RWPE2 (cell line): ENCODE data around the gene HNRNPM.
"Not testable (repeated sequence)": the region's sequence is repeated elsewhere in the genome, so short reads cannot be mapped to it uniquely, and the experiment has no call there.

Experiments used
- ATAC-seq: fragments of 200-7000 bp; cut with Tn5 transposase; 3 replicates; pipeline ENCODE4 v1.9.1; 2021; ENCODE audit warnings: low read depth
- DNase-seq: peaks from one replicate; pipeline ENCODE4 v3.0.0-alpha.2; 2020; ENCODE audit warnings: low spot score
- H3K27ac ChIP-seq: fragments of 450-650 bp; 2 replicates; pipeline ENCODE4 v1.5.1; 2017; ENCODE audit warnings: mild to moderate bottlenecking; ENCODE audit not compliant: poor library complexity, severe bottlenecking
- H3K27me3 ChIP-seq: fragments of 250-450 bp; sonication (Bioruptor Pico); 2 replicates; pipeline ENCODE4 v1.5.1; 2021; ENCODE audit warnings: mild to moderate bottlenecking, moderate library complexity; ENCODE audit not compliant: insufficient read depth, poor library complexity, severe bottlenecking
- H3K36me3 ChIP-seq: fragments of 250-450 bp; sonication (Bioruptor Pico); 2 replicates; pipeline ENCODE4 v1.5.1; 2020; ENCODE audit warnings: low read depth, mild to moderate bottlenecking, moderate library complexity
- H3K4me1 ChIP-seq: fragments of 250-450 bp; sonication (Bioruptor Pico); 2 replicates; pipeline ENCODE4 v1.5.1; 2021; ENCODE audit warnings: mild to moderate bottlenecking, moderate library complexity; ENCODE audit not compliant: insufficient read depth, poor library complexity, severe bottlenecking
- H3K4me3 ChIP-seq: fragments of 250-450 bp; sonication (Bioruptor Pico); 2 replicates; pipeline ENCODE4 v1.5.1; 2021; ENCODE audit warnings: mild to moderate bottlenecking, moderate library complexity; ENCODE audit not compliant: severe bottlenecking
- H3K9me3 ChIP-seq: fragments of 250-450 bp; sonication (Bioruptor Pico); 2 replicates; pipeline ENCODE4 v1.5.1; 2021; ENCODE audit warnings: mild to moderate bottlenecking, moderate library complexity; ENCODE audit not compliant: severe bottlenecking
- CTCF ChIP-seq: fragments of 450-650 bp; IDR thresholded peaks from one replicate; pipeline ENCODE4 v1.5.1; 2017; ENCODE audit warnings: mild to moderate bottlenecking, moderate library complexity; ENCODE audit not compliant: poor library complexity, severe bottlenecking

Gene HNRNPM

GRCh38 chr19:8403098-8403819 is 41.5 kb upstream of the HNRNPM start:
- no peaks in the 10 kb centered on the region for H3K4me1 ChIP-seq
- no peaks in the 10 kb centered on the region for H3K27me3 ChIP-seq
- no peak overlapping the region for H3K4me3 ChIP-seq
- ATAC-seq (no peak), DNase-seq (no peak)
- no peaks in the 10 kb centered on the region for H3K9me3 ChIP-seq
- TF ChIP-seq CTCF = no peak
- H3K27ac ChIP-seq = no peak overlapping the region
- H3K36me3 ChIP-seq = peaks cover 17% of the 10 kb centered on the region

DNA sequence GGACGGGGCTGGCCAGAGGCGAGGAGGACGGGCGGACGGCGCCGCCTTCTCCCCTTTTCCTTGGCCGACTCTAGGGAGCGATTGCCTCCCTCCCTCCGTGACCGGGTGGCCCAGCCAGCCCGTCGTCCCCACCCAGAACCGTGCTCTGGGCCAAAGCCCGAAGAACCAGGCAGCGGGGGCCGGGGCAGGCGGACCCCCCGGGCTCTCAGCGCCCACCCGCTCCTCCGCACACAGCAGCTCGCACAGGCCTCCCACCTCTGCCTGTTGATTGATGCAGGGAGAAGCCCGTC is 41.0 kb upstream of the HNRNPM start:
- no peaks in the 10 kb centered on the region for H3K9me3 ChIP-seq
- no peak overlapping the region for H3K4me3 ChIP-seq
- H3K27me3 ChIP-seq = no peaks in the 10 kb centered on the region
- H3K27ac ChIP-seq = no peak overlapping the region
- no peak for TF ChIP-seq CTCF
- no peak for DNase-seq
- ATAC-seq = no peak
- peaks cover 17% of the 10 kb centered on the region for H3K36me3 ChIP-seq
- no peaks in the 10 kb centered on the region for H3K4me1 ChIP-seq

- TF ChIP-seq CTCF = no peak
- no peak for ATAC-seq
- peaks cover 17% of the 10 kb centered on the region for H3K36me3 ChIP-seq
- no peaks in the 10 kb centered on the region for H3K9me3 ChIP-seq
- H3K27ac ChIP-seq = no peak overlapping the region
- no peak overlapping the region for H3K4me3 ChIP-seq
- DNase-seq = no peak
- H3K4me1 ChIP-seq = no peaks in the 10 kb centered on the region
- H3K27me3 ChIP-seq = no peaks in the 10 kb centered on the region
Measured at GRCh38 chr19:8404391-8405151, 40.2 kb upstream of the HNRNPM start.

DNA sequence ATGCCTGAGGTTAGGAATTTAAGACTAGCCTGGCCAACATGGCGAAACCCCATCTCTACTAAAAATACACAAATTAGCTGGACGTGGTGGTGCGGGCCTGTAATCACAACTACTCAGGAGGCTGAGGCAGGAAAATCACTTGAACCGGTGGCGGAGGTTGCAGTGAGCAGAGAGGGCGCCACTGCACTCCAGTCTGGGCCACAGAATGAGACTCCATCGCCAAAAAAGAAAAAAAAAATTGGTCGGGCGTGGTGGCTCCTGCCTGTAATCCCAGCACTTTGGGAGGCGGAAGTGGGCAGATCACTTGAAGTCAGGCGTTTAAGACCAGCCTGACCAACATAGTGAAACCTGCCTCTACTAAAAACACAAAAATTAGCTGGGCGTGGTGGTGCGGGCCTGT is 34.1 kb upstream of the HNRNPM start:
- DNase-seq, H3K4me1 ChIP-seq: not testable (repeated sequence)

GRCh38 chr19:8412783-8413628 is 31.8 kb upstream of the HNRNPM start, which contains the start of gene MARCHF2:
Gene MARCHF2 (plus strand): TSS chr19:8413305. CDS start chr19:8421841, 8,536 bp downstream.
- Histone ChIP-seq H3K27me3 (no peaks in the 10 kb centered on the region), H3K27ac (no peak within 1 kb of the TSS), H3K4me1 (no peaks in the 10 kb centered on the region), H3K9me3 (no peaks in the 10 kb centered on the region), H3K36me3 (no peaks in the 10 kb centered on the region), H3K4me3 (peak within 1 kb of the TSS; percentile 70)
- ATAC-seq (peak; percentile 99), DNase-seq (peak; percentile 93)
- peak; percentile 87 for TF ChIP-seq CTCF

More for the DNA sequence above, 34.1 kb upstream of the HNRNPM start:
- H3K9me3 ChIP-seq, H3K27ac ChIP-seq, H3K4me3 ChIP-seq, ATAC-seq, H3K27me3 ChIP-seq, H3K36me3 ChIP-seq: not testable (repeated sequence)
